ENCODE results near the gene INPP4B.

Gene INPP4B

DNA sequence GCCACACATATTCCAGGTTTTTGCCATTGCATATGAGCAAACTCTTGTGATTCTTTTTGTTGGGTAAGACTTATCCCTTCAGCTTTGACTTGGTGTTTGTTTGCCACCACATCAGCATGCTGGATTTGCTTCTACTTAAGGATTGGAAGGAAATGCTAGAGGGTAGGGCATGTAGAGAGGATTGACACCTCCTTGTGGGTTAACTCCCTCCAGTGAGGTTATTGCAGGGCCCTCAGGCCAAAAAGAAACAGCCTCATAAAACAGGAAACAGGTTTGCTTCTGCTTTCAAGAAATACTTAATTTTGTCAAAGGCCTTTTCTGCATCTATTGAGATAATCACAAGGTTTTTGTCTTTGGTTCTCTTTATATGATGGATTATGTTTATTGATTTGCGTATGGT lies 15.2 kb upstream of the INPP4B start:
- TF ChIP-seq, protein P1, sequence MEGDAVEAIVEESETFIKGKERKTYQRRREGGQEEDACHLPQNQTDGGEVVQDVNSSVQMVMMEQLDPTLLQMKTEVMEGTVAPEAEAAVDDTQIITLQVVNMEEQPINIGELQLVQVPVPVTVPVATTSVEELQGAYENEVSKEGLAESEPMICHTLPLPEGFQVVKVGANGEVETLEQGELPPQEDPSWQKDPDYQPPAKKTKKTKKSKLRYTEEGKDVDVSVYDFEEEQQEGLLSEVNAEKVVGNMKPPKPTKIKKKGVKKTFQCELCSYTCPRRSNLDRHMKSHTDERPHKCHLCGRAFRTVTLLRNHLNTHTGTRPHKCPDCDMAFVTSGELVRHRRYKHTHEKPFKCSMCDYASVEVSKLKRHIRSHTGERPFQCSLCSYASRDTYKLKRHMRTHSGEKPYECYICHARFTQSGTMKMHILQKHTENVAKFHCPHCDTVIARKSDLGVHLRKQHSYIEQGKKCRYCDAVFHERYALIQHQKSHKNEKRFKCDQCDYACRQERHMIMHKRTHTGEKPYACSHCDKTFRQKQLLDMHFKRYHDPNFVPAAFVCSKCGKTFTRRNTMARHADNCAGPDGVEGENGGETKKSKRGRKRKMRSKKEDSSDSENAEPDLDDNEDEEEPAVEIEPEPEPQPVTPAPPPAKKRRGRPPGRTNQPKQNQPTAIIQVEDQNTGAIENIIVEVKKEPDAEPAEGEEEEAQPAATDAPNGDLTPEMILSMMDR (IDR thresholded peaks at IDR 0.05): no peak
- Histone ChIP-seq H3K9ac (no peak overlapping the region), H3K27me3 (ENCODE audit: control insufficient read depth, insufficient read depth, low read length) (no peaks in the 10 kb centered on the region), H3K79me2 (no peaks in the 10 kb centered on the region), H2AFZ (no peak overlapping the region), H3K4me3 (ENCODE audit: low read depth, low read length) (no peak overlapping the region), H3K27ac (no peak overlapping the region), H3K4me2 (ENCODE audit: low read length) (no peak overlapping the region), H3K9me3 (ENCODE audit: control insufficient read depth, low read length) (no peaks in the 10 kb centered on the region), H3K4me1 (no peaks in the 10 kb centered on the region), H3K36me3 (ENCODE audit: control insufficient read depth, insufficient read depth, low read length) (no peaks in the 10 kb centered on the region)

DNA sequence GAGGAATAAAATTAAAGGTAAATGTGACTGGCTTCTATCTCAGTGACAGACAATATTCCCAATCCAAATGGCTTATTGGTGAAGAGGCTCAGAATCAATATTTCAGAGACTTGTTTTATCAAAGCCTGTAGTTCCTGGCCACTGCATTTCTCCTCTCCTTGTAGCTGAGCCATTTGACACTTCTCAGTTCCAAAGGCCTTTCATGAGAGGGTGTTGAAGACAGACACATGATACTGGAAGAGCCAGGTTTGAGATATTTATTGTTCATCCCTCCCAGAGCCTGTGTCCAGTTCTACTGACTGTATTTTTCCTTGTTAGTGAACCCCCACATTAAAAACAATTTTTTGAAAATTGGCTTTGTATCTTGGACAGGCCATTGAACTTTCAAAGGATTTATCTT lies 12.9 kb upstream of the INPP4B start:
- no peaks in the 10 kb centered on the region for H3K4me1 ChIP-seq
- H3K4me2 ChIP-seq (ENCODE audit: low read length): no peak overlapping the region
- no peaks in the 10 kb centered on the region for H3K79me2 ChIP-seq
- no peaks in the 10 kb centered on the region for H3K27me3 ChIP-seq (ENCODE audit: control insufficient read depth, insufficient read depth, low read length)
- no peaks in the 10 kb centered on the region for H3K9me3 ChIP-seq (ENCODE audit: control insufficient read depth, low read length)
- H3K9ac ChIP-seq: no peak overlapping the region
- H3K36me3 ChIP-seq (ENCODE audit: control insufficient read depth, insufficient read depth, low read length): no peaks in the 10 kb centered on the region
- no peak overlapping the region for H3K27ac ChIP-seq
- H2AFZ ChIP-seq: no peak overlapping the region
- no peak overlapping the region for H3K4me3 ChIP-seq (ENCODE audit: low read depth, low read length)
- TF ChIP-seq, protein P1 (IDR thresholded peaks at IDR 0.05): no peak

DNA sequence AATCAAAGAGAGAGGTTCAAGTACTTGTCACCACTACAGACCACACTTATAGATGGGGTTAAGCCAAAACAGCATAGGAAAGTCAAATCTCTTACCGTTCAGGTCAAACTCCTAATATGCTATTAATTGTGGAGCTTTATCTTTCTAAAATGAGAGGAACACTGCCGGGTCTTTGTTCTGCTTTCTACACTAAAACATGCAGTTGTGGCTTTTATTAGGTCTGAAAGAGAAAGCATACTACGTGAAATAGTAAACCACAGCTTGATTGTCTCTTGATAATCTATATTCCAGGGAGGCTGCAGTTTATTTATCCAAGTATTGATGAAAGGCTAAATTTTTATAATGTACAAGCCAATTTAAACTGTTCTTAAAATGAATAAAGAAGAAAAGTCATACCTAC lies 12.3 kb upstream of the INPP4B start:
- no peak overlapping the region for H3K27ac ChIP-seq
- H3K36me3 ChIP-seq (ENCODE audit: control insufficient read depth, insufficient read depth, low read length): no peaks in the 10 kb centered on the region
- H2AFZ ChIP-seq: no peak overlapping the region
- H3K4me2 ChIP-seq (ENCODE audit: low read length): no peak overlapping the region
- no peaks in the 10 kb centered on the region for H3K27me3 ChIP-seq (ENCODE audit: control insufficient read depth, insufficient read depth, low read length)
- TF ChIP-seq, protein P1 (IDR thresholded peaks at IDR 0.05): no peak
- H3K4me1 ChIP-seq: no peaks in the 10 kb centered on the region
- no peaks in the 10 kb centered on the region for H3K79me2 ChIP-seq
- H3K9ac ChIP-seq: no peak overlapping the region
- H3K9me3 ChIP-seq (ENCODE audit: control insufficient read depth, low read length): no peaks in the 10 kb centered on the region
- H3K4me3 ChIP-seq (ENCODE audit: low read depth, low read length): no peak overlapping the region

DNA sequence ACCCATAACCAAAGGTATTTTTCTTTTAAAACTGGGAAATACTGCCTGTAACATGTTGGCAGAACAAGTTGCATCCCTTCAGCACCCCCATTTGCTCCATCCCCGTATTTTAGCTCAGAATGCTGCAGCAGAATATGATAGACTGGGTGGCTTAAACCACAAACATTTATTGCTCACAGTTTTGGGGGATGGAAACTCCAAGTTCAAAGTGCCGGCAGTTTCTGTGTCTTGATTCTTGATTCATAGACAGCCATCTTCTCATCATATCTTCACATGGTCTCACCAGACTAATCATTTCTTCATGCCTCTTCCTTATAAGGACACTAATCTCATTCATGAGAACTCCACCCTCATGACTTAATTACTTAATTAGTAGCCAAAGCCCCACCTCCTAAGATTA lies 10.5 kb upstream of the INPP4B start:
- Histone ChIP-seq H3K36me3 (ENCODE audit: control insufficient read depth, insufficient read depth, low read length) (no peaks in the 10 kb centered on the region), H3K4me1 (no peaks in the 10 kb centered on the region), H2AFZ (no peak overlapping the region), H3K27ac (no peak overlapping the region), H3K9me3 (ENCODE audit: control insufficient read depth, low read length) (no peaks in the 10 kb centered on the region), H3K4me3 (ENCODE audit: low read depth, low read length) (no peak overlapping the region), H3K4me2 (ENCODE audit: low read length) (no peak overlapping the region), H3K27me3 (ENCODE audit: control insufficient read depth, insufficient read depth, low read length) (no peaks in the 10 kb centered on the region), H3K79me2 (no peaks in the 10 kb centered on the region), H3K9ac (no peak overlapping the region)
- TF ChIP-seq, protein P1 (IDR thresholded peaks at IDR 0.05): no peak

DNA sequence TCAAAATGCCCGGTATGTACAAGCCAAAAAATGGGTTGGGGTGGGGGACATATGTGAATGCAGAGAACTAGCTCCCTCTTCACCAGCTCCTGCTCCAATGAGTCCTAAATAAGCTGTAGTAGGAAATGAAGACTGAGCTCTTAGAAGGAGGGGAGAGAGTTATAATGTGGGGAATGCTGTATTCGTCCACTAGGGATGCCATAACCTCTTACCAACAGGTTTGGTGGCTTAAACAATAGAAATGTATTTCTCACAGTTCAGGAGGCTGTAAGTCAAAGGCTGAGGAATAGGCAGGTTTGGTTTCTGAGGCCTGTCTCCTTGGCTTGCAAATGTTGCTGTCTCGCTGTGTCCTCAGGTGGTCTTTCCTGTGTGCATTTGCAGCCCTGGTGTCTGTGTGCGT lies 4.4 kb upstream of the INPP4B start:
- no peaks in the 10 kb centered on the region for H3K9me3 ChIP-seq (ENCODE audit: control insufficient read depth, low read length)
- TF ChIP-seq, protein P1 (IDR thresholded peaks at IDR 0.05): no peak
- no peak overlapping the region for H3K9ac ChIP-seq
- no peak overlapping the region for H3K4me3 ChIP-seq (ENCODE audit: low read depth, low read length)
- no peak overlapping the region for H2AFZ ChIP-seq
- H3K4me2 ChIP-seq (ENCODE audit: low read length): no peak overlapping the region
- H3K27me3 ChIP-seq (ENCODE audit: control insufficient read depth, insufficient read depth, low read length): no peaks in the 10 kb centered on the region
- H3K27ac ChIP-seq: no peak overlapping the region
- no peaks in the 10 kb centered on the region for H3K36me3 ChIP-seq (ENCODE audit: control insufficient read depth, insufficient read depth, low read length)
- no peaks in the 10 kb centered on the region for H3K4me1 ChIP-seq
- H3K79me2 ChIP-seq: no peaks in the 10 kb centered on the region

Measured in parathyroid adenoma (tissue), 2 donors.